HUDEP-2 (cell line): ENCODE measurements around the gene SF3A1.
"Not testable (repeated sequence)": the region's sequence is repeated elsewhere in the genome, so short reads cannot be mapped to it uniquely, and the experiment has no call there.

Experiments used
- DNase-seq, 76 experiments: peaks; one replicate each; lab custom pipeline; 2025; ENCODE audit not compliant: unreplicated experiment in 76 of 76; lab: John Stamatoyannopoulos, UW

The SF3A1 gene, protein sequence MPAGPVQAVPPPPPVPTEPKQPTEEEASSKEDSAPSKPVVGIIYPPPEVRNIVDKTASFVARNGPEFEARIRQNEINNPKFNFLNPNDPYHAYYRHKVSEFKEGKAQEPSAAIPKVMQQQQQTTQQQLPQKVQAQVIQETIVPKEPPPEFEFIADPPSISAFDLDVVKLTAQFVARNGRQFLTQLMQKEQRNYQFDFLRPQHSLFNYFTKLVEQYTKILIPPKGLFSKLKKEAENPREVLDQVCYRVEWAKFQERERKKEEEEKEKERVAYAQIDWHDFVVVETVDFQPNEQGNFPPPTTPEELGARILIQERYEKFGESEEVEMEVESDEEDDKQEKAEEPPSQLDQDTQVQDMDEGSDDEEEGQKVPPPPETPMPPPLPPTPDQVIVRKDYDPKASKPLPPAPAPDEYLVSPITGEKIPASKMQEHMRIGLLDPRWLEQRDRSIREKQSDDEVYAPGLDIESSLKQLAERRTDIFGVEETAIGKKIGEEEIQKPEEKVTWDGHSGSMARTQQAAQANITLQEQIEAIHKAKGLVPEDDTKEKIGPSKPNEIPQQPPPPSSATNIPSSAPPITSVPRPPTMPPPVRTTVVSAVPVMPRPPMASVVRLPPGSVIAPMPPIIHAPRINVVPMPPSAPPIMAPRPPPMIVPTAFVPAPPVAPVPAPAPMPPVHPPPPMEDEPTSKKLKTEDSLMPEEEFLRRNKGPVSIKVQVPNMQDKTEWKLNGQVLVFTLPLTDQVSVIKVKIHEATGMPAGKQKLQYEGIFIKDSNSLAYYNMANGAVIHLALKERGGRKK

DNA sequence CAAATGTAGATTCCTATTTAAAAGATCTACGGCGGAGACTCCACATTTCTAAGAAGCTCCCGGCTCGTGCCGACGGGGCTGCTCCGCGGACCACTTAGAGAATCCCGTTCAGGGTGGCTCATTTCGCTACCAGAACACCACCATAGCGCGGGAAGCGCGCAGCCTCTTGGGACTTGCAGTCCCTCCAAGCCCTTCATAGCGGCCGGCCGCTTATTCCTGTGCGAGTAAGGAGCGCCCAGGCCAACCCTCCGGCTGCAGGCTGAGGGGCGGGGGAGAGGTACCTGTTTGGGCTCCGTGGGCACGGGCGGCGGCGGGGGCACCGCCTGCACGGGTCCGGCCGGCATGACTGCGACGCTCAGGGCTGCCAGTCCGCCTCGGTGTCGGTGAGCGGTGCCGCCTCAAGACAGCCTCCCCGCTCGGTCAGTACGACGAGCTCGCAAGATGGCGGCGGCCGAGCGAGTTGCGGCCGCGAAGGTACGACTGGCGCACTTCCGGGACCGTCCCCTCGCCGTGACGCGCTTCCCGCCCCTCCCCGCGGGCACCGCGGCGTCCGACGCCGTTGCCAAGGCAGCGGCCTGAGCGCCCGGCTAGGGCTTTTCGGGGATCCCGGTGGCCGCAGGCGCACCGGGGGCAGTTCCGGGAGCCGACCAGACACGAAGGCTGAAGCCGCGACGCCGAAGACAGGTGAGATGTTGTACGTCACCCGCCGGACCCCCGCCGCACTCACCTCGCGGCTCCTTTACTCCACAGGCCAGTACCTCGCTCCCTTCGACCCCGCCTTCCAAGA is at the start of gene SF3A1, which contains the start of gene CCDC157:
Gene SF3A1, minus strand, starts transcription at position 446 of the 787 bp plus-strand sequence. Its CDS starts 102 bp downstream, at position 344.
Gene CCDC157, plus strand, starts transcription at position 559 of the 787 bp plus-strand sequence. CDS start 8,994 bp downstream, outside the sequence.
- peak in 74 of 76 experiments; percentile 16 to 92 (median 72) for DNase-seq

DNA sequence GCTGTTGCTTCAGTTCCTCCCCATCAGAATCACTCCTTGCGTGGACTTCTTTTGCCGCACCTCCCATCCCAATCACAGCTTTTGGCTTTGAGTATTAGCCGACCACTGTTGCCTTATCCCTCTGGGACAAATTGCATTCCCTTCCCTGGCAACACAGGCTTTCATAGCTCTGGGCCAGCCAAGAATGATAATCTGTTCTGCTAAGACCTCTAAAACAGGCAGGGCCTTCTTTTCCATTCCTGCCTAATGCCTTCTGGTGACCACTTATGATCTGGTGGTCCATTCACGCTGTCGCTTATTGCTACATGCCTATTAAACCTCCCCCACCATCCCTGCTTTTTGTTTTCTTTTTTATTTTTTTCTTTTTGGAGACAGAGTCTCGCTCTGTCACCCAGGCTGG is 49.7 kb upstream of the SF3A1 start:
- no peak for DNase-seq

DNA sequence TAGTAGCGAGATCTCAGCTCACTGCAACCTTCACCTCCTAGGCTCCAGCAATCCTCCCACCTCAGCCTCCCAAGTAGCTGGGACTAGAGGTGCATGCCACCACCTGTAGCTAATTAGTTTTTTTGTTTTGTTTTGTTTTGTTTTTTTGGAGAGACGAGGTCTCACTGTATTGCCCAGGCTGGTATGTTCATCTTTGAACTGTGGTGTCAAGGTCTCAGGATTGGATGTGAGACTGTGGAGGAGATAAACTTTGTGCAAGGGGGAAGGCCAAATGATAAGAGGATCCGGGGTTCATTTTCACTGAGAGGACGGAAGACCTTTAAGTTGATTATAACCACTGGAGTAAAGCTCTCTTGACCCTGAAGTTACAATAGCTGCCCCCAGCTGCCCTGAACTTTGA is 49.0 kb upstream of the SF3A1 start:
- no peak for DNase-seq

DNA sequence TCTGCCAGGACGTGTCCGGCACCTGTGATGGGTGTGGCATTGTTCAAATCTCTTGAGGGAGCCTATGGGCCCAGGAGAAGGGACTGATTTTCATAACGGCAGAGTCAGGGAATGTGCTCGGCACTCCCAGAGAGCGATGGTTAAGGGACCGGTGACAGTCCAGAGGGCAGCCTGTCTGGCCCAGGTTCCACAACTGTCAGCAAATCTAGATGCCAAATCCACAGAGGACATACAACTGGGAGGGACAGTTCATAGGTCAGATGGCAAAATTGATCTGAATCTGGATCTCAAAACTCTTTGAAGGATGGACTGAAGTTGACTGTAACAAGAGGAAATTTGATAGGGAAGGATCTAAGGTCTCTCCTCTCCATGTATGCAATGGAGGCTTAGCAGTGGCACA is 47.6 kb upstream of the SF3A1 start:
- no peak for DNase-seq

DNA sequence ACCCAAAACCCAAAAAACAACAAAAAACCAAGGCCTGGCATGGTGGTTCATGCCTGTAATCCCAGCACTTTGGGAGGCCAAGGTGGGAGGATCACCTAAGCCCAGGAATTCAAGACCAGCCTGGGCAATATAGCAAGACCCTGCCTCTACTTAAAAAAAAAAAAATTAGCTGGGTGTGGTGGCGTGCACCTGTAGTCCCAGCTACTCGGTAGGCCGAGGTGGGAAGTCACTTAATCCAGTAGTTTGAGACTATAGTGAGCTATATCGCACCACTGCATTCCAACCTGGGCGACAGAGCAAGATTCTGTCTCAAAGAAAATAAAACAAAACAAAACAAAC is 46.0 kb upstream of the SF3A1 start:
- DNase-seq, result not testable (repeated sequence)

DNA sequence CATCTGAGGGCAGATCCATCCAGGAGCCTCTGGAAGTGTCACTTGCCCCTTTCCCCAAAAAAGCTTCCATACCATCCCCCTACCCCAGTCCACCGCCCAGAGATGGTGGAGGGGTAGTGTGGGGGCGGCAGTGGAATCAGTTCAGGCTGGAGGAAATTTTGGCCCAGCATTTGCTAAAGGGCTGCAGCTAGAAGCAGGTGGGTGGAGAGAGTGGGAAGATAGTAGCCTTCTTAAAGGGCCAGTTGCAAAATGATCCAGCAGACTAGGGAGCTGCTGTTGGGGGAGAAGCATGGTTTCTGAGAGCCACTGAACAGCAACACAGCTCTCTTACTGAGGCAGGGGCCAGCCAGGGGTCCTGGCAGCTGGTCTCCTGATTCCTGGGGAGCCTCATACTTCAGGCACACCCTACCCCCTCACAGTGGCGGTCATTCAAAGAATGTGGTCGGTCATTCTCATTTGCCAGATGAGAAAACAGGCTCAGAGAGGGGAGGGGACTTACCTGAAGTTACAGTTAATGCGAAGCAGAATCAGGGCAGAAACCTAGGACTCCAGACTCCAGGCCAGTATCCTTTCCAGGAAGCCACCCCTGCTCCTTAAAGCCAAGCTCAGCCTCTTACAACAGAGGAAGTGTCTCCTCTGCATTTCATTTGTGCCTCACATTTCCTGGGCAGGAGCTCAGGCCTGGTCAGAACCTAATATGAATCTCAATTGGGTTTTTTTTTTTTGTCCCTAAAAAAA is 45.5 kb upstream of the SF3A1 start:
- peak in 22 of 76 experiments; percentile 10 to 57 (median 30) for DNase-seq

DNA sequence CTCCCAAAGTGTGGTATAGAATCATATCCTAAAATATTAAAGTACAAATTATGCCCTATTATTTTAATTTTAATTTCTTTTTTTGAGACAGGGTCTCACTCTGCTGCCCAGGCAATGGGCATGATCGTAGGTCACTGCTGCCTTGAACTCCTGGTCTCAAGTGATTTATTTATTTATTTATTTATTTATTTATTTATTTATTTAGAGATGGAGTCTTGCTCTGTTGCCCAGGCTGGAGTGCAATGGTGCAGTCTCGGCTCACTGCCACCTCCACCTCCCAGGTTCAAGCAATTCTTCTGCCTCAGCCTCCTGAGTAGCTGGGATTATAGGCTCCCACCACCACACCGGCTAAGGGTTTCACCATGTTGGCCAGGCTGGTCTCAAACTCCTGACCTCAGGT is 44.3 kb upstream of the SF3A1 start:
- not testable (repeated sequence) for DNase-seq

DNA sequence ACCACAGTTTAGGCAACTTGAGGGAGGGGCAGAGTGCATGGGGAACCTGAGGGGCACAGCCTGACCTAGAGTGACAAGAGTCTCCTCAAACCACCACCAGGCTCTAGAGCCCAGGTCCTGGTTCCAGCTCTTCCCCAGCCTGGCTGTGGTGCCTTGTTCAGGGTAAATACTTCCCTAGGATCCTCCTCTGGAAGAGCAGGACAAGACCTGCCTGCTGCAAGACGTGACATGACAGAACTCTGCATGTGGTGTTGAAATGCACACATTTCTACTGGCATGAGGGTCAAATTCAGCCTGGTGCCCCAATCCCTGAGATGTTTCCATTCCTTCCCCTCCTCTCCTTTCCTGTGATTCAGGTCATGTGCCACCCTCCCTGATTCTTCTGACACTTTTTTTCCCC is 43.5 kb upstream of the SF3A1 start:
- DNase-seq, result no peak

DNA sequence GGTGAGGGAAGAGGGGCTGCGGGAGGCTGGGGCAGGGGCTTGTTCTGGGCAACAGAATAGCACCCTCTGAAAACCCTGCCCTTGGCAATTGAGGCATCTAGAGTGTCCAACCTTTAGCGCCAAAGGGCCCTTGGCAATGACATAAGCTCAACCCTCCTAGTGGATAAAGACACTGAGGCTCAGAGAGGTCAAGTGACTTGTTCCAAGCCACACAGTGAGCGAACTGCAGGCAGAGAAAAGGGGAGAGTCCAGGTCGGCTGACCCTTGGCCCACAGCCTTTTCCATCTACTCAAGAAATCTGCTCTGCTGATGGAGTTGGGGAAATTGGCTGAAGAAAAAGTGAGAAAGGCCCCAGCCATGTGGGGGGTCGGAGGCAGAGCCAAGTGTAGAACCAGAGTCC is 43.0 kb upstream of the SF3A1 start:
- DNase-seq, result peak in 1 of 76 experiments; percentile 12

DNA sequence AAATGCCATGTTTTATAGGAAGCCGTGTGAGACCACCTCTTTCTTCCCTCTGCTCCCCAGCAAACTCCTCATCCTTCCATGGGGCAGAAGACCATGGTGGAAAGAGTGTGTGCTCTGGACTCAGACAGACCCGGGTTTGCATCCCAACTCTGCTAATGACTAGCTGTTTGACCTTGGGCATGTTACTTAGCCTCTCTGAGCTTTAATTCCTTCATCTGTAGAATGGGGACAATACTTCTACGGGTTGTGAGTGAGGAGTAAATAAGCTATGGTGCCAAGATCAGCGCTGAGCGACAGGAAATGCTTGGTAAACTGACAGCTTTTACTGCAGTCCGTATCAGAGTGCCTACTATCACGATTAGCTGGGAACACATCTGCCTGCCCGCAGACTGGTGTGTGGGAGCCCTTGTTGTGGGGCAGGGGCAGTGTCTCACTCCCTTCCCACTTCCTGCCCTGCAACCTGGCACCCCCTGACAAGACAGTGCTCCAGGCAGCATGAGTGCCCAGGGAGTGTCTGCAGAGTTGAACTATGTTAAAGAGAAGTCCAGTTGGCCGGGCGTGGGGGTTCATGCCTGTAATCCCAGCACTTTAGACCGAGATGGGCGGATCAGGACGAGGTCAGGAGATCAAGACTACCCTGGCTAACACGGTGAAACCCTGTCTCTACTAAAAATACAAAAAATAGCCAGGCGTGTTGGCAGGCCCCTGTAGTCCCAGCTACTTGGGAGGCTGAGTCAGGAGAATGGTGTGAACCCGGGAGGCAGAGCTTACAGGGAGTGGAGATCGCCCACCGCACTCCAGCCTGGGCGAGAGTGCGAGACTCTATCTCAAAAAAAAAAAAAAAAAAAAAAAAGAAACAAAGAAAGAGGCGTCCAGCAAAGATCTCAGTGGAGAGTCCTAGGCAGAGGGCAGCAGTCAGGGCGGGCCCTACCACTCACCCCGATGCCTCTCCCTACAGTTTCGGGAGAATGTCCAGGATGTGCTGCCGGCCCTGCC is 42.3 kb upstream of the SF3A1 start:
- peak in 74 of 76 experiments; percentile 41 to 93 (median 80) for DNase-seq

DNA sequence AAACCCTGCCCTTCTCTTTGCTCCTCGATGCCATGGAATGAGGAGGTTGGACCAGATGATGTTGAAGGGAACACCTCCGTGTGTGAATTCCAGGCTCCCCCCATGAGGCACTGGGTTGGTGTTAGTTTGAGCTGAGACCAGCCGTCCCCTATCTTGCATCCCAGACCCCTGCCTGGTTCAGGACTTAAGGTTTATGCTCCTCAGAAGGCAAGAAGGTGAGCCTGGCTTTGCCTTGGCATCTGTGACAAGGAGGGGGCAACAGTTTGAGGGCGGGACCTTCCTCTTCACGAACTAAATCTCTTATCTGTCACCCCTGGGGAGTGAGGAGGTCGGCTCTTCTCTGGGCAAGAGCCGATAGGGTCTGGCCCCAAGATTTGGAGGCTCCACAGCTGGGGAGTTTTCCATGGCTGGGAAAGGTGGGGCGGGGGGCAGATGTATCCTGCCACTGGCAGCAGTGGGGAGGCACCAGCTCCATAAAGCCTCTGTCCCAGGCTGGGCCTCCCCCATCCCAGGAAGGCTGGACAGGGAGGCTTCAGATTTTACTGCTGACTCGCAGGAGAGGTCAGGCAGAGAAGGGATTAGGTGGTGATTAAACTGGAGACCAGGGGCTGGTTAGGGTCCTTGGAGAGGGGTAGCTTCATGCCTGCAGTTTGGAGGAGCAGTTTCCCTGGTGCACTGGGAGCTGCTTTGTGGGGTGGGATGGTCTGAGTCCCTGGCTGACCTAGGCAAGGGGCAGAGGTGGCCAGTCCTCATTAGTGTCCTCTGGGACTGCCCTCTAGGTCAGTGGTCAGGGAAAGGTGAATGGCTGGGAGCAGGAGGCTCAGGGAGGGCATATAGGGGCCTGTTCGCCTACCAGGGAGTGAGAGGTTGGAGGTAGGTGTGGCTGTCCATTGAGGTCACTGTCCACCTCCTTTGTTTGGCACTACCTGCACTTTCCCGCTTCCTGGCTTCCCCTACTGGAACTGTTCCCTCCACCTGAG is 41.3 kb upstream of the SF3A1 start:
- peak in 51 of 76 experiments; percentile 12 to 69 (median 38) for DNase-seq

DNA sequence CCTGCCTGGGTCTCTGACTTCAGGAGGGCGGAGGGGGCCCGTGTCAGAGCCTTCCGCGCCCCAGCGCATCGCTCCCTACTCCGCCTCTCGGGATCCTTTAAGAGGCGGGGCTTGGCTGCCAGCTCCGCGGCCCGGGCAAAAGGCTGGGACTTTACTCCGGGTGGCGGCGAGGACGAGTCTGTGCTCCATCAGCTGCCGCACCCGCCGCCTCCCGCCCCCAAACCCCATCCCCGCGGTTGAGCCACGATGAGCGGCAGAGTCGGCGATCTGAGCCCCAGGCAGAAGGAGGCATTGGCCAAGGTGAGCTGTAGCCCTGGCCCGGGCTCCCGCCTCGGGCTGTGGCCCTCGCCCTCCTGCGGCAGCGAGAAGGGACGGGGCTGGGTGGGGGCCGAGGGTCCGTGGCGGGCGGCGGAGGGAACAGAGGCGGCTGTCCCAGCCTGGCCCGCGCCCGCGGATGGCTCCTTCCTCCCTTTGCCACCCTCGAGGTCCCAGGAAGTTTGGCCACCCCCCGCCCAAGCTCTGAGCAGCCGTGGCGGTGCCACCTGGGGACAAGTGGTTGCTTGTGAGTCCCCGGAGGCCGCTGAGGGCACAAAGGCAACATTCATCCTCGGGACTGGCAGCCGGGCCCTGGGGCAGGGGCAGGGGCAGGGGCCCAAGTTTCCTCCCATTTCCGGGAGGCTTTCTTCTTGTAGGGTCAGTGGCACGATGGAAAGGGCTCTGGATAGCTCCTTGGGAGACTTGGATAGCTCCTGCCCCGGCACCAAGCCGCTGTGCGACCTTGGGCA is 40.4 kb upstream of the SF3A1 start, which contains the start of gene SEC14L2:
Gene SEC14L2, plus strand, starts transcription at position 148 of the 785 bp plus-strand sequence. Its CDS starts 99 bp downstream, at position 247.
- peak in 69 of 76 experiments; percentile 28 to 82 (median 66) for DNase-seq

DNA sequence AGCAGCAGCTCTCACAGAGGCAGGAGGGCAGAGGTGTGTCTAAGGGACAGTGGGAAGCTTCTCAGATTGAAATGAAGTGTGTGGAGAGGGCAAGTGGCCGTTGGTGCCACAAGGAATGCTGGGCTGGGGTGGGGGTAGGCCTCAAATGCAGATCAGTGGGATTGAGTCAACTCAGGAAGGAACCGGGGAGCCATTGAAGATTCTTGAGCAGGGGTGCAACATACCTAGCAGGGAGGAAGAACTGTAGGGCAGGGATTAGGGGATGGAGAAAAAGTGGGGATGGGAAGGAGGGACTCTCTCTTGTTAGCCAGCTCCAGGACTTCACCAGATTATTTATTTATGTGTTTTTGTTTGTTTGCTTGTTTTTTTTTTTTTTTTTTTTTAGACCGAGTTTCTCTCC is 37.2 kb upstream of the SF3A1 start:
- DNase-seq, result no peak

DNA sequence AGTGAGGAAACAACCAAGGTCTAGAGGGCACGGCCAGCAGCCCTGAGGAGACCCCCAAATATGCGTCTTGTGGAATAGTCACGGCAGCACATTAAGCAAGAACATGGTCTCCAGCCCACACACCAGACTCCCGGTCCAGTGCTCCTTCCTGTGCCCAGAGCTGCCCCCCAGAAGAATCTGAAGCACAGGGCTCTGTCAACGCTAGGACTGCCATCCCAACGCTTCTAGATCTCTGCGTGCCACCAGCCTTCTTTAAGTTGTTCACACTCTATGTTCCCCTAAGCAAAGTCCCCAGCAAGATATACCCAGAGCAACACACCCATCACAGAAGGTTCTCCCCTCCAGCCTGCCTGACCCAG is 36.6 kb upstream of the SF3A1 start:
- DNase-seq, result no peak

DNA sequence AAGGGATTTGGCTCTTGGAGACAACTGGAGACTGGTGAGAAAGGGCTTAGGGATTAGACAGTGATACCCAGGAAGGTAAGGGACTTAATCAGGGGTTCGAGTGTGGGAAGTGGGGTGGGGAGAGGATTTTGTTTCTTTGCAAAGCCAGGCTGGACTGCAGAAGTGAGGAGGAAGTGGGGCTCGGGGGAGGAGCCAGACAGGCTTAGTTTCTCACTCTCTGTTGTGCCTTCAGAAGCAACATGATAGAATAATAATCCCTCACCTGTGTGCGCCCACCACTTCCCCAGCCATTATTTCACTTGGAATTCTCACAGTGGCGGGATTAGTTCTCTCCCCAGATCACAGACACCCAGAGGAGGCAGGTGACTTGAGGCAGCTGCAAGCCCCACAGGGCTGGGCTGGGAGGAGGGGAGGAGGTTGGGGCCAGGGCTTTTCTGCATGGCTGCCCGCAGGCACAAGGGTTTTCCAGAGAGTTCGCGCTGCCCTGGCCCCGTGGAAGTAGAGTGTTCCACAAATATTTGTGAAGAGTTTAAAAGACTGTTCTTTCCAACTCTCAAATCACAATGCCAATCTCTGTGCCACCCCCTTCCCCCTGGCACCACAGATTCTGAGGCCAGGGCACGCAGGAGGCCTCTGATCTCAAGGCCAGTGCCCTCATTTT is 36.1 kb upstream of the SF3A1 start:
- peak in 3 of 76 experiments; percentile 7 to 15 (median 12) for DNase-seq

DNA sequence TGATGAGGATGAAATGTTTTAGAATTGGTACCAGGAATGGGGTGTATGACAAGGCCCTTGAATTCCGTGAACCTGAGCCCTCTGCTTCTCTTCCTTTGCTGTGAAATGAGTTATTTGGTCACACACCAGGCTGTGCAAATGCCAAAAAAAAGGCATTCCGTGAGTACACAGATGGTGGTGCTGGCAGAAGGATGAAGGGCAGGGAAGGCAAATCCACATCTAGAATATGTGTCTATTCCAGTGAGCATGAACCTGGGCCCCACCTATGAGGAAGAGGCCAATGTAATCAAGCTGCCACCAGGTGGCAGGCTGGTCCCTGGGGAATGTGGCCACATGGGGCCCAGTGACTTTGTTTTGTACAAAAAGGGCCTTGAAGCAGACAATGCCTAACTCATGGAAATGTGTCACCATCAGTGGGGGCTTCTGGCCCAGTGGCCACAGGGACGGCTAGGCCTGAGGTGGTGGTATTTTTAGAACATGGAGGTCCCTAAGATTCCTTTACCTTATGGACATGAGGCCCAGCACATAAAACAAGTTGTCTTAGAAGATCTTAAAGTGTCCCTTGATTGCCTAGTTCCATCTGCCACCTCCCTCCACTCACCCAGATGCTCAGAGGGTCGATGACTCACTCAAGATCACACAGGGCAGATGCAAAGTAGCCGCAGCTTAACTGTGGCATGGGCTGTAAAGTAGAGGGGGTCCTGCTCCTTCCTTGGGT is 34.4 kb upstream of the SF3A1 start:
- DNase-seq, result peak in 69 of 76 experiments; percentile 32 to 85 (median 68)
